IgD-negative memory B cell (primary cell): ENCODE measurements around the gene SCNN1A. TPM values are rescaled to one million over a fixed set of nuclear protein-coding genes. Genes with fewer than 3 reads are reported as not detected.
A peak's percentile ranks its signal among the peaks of the same experiment; 100 is the strongest.

Experiments
- H3K27ac Mint-ChIP-seq, 3 donors: one replicate each; pipeline ENCODE4 v1.8.0; 2020 to 2022; ENCODE audit warnings: mild to moderate bottlenecking in 3 of 3, mixed read lengths in 3 of 3, moderate library complexity in 1 of 3
- H3K27me3 Mint-ChIP-seq: one replicate; pipeline ENCODE4 v1.8.0; 2021; ENCODE audit warnings: mixed read lengths
- H3K36me3 Mint-ChIP-seq: one replicate; pipeline ENCODE4 v1.8.0; 2020; ENCODE audit warnings: mild to moderate bottlenecking, mixed read lengths
- H3K4me1 Mint-ChIP-seq, 3 donors: one replicate each; pipeline ENCODE4 v1.8.0; 2020 to 2022; ENCODE audit warnings: mixed read lengths in 3 of 3, mild to moderate bottlenecking in 1 of 3
- H3K4me3 Mint-ChIP-seq, 4 donors: one replicate each; pipeline ENCODE4 v1.8.0; 2020 to 2022; ENCODE audit warnings: mild to moderate bottlenecking in 4 of 4, mixed read lengths in 4 of 4, moderate library complexity in 3 of 4
- H3K9me3 Mint-ChIP-seq, 3 donors: one replicate each; pipeline ENCODE4 v1.8.0; 2020 to 2021; ENCODE audit warnings: mixed read lengths in 3 of 3, mild to moderate bottlenecking in 1 of 3
- polyA plus RNA-seq: library from polyadenylated mRNA; unstranded; fragments of 300-500 nt; fragmentation: Illumina TruSeq; gene quantifications from one replicate; pipeline ENCODE4 v1.2.3, GENCODE V29; 2021

SCNN1A gene
- not detected for polyA plus RNA-seq

DNA sequence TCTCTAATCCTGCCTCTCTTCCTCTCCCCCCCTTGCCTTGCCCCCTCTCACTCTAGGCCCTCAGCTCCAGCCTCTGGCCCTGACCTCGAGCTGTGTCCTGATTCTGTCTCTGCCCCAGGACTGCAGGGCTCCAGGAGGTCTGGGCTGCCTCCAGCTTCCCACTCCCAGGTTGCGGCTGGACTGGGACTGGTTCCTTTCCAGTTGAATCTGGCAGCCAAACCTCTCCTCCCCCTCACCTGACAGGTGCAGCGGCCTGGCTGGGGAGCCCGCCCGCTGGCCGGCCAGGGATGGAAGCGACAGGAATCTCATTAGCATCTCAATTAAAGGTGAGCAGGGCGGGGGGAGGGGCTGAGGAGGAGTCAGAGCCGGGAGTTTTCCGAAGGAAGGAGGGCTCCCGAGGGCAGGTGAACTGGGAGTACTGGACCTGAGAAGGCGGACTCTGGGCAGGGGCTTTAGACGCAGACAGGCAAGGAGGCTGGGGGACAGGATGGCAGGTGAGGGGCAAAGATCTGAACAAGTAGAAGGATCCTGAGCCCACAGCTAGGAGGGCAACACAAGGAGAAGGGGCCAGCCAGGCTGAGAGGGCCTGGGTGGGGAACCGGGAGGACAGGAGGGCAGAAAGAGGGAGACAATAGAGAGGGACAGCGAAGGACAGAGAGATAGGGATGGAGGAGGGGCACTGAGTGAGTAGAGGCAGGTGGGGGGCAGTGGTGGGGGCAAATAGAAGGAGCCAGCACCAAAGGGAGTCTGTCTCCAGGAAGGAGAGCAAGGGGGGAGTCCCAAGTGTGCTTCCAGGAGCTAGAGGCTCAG lies at the start of gene SCNN1A:
SCNN1A (minus strand) TSS at position 295 of the 810 bp plus-strand sequence. CDS start 780 bp downstream, outside the sequence.
- Mint-ChIP-seq H3K36me3 (peaks cover 3% of the 10 kb centered on the region), H3K27ac (no peak within 1 kb of the TSS)

DNA sequence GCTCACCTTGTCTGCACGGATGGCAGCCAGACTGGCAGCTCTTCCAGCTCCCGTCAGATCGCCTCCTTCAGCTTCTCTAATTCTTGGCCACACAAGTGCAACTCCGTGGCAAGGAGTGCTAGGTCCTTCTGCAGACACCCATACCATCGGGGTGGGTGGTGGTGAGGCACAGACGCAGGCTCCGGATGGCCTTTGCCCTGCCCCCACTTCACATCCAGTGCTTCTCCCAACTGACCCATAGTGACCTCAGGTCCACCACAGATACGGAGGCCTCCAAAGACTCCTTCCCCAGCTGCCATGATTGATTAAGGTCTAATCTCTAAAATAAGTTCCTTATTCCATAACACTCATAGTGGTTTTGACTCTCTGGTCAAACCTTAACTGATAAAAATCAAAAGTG lies 49.5 kb upstream of the SCNN1A start:
- peak overlapping the region; percentile 87 to 99 (median 97) for H3K27ac Mint-ChIP-seq
- peaks cover 26 to 39% (median 34%) of the 10 kb centered on the region in 3 donors for H3K4me1 Mint-ChIP-seq
- no peaks in the 10 kb centered on the region for H3K9me3 Mint-ChIP-seq

More for the DNA sequence above, at the start of gene SCNN1A:
- H3K4me1 Mint-ChIP-seq, result no peaks in the 10 kb centered on the region
- no peaks in the 10 kb centered on the region for H3K9me3 Mint-ChIP-seq
- H3K4me3 Mint-ChIP-seq, result no peak within 1 kb of the TSS
- peaks cover 23% of the 10 kb centered on the region for H3K27me3 Mint-ChIP-seq

DNA sequence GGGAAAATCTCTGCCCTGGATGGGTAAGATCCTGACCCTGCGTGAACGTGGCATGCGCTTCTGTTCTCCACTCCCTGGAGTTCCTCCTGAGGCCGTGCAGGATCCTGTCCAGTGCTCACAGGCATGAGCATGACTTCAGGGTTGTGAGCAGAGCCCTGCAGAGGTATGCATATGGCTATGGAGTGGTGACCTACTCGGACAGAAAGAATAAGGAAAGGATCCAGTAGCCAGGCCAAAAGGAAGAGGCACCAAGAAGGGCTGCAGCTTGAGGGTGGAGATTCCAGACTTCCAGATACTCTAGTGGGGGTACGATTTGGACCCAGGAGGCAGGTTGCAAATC lies 48.6 kb upstream of the SCNN1A start:
- H3K9me3 Mint-ChIP-seq, result no peaks in the 10 kb centered on the region
- H3K27me3 Mint-ChIP-seq, result no peaks in the 10 kb centered on the region
- peak overlapping the region; percentile 88 to 99 (median 93) for H3K27ac Mint-ChIP-seq
- peaks cover 26 to 35% (median 31%) of the 10 kb centered on the region in 3 donors for H3K4me1 Mint-ChIP-seq
- peak overlapping the region in 2 of 4 donors; percentile 62 to 63 for H3K4me3 Mint-ChIP-seq
- H3K36me3 Mint-ChIP-seq, result peaks cover 3% of the 10 kb centered on the region

More for the DNA sequence above, 49.5 kb upstream of the SCNN1A start:
- H3K36me3 Mint-ChIP-seq, result peaks cover 3% of the 10 kb centered on the region
- peak overlapping the region in 3 of 4 donors; percentile 14 to 55 (median 36) for H3K4me3 Mint-ChIP-seq
- no peaks in the 10 kb centered on the region for H3K27me3 Mint-ChIP-seq

DNA sequence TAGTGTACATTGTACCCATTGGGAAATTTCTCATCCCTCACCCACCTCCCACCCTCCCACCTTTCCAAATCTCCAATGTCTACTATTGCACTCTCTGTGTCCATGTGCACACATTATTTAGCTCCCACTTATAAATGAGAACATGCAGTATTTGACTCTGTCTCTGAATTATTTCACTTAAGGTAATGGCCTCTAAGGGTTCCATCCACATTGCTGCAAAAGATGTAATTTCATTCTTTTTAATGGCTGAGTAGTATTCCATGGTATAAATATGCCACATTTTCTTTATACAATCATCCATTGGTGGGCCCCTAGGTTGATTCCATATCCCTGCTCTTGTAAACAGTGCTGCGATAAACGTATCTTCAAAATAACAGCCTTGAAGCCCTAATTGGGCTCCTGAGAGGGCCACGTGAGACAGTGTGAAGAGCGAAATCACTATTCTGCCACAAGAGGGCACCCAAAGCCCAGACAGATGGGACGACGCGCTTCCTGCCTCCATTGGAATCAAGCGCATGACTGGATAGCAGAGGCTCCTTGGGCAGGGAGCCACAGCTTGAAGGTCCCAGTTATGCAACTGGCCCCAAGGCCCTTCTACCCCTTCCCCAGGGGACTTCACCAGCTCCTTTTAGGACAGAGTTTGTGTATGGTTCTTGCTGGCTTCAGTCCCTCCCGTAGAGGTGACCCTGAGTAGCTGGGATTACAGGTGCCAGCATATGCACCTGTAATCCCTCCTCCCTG lies 48.1 kb upstream of the SCNN1A start:
- Mint-ChIP-seq H3K27me3 (no peaks in the 10 kb centered on the region), H3K9me3 (no peaks in the 10 kb centered on the region), H3K4me1 (peaks cover 25 to 33% (median 30%) of the 10 kb centered on the region in 3 donors), H3K36me3 (peaks cover 3% of the 10 kb centered on the region), H3K27ac (peak overlapping the region; percentile 88 to 99 (median 93)), H3K4me3 (peak overlapping the region; percentile 25 to 83 (median 62))

DNA sequence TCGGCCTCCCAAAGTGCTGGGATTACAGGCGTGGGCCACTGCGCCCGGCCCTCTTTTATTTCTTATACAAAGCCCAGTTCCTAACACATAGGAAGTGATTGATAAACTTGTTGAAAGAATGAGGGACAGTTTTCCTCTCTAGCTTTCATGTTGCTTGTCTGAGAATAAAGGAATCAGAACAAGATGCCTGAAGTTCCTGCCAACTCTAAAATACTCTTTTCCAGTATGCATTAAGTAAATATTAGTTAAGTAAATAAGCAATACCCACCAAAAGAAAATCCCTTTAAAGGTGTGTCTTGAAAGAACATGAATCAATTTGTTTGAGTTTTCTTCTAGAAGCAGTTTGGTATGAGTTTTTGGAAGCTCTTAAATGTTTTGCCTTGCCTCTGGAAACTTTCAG lies 45.0 kb upstream of the SCNN1A start:
- Mint-ChIP-seq H3K27ac (no peak overlapping the region), H3K27me3 (peaks cover 4% of the 10 kb centered on the region), H3K36me3 (no peaks in the 10 kb centered on the region), H3K4me3 (no peak overlapping the region), H3K9me3 (no peaks in the 10 kb centered on the region), H3K4me1 (peaks cover 9 to 16% (median 9%) of the 10 kb centered on the region in 3 donors)

DNA sequence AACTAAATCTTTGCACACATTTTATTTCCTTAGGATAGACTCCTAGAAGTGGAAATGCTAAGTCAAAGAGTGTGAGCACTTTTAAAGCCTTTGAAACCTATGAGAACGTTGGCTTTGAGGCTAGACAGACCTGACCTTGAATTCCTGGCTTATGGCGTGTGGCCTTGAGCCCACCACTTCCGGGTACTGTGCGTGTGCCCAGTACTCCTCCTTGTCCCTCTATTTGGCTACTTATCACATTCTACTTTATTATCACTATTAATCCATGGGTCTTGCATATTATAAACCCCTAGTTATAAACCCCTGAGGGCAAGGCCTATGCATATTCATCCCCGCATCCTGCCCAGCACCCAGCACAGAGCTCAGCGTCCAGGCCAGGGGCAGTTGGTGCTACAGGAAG lies 43.4 kb upstream of the SCNN1A start:
- no peak overlapping the region for H3K27ac Mint-ChIP-seq
- H3K4me3 Mint-ChIP-seq, result no peak overlapping the region
- no peaks in the 10 kb centered on the region for H3K36me3 Mint-ChIP-seq
- peaks cover 7 to 13% (median 7%) of the 10 kb centered on the region in 3 donors for H3K4me1 Mint-ChIP-seq
- H3K9me3 Mint-ChIP-seq, result no peaks in the 10 kb centered on the region
- peaks cover 5% of the 10 kb centered on the region for H3K27me3 Mint-ChIP-seq

DNA sequence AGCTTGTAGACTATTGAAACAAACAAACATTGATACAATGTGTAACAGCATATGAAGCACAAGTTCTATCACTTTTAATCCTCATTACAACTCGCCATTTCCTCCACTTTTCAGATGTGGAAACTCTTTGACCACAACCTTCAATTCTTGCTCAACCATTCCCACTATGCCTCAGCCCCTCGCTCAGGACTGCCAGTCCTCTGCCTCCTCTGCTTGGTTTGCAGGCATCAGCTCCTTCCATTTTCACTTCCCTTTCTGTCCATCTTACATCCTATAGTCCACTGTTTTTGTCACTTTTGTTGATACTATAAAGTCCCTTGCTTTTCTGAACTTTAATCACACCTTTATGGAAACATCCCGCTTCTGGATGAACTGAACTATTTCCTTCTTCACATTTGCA lies 41.2 kb upstream of the SCNN1A start:
- H3K4me1 Mint-ChIP-seq, result peaks cover 0 to 7% (median 0%) of the 10 kb centered on the region in 3 donors
- peaks cover 5% of the 10 kb centered on the region for H3K27me3 Mint-ChIP-seq
- H3K27ac Mint-ChIP-seq, result no peak overlapping the region
- H3K9me3 Mint-ChIP-seq, result peaks cover 0 to 2% (median 0%) of the 10 kb centered on the region in 3 donors
- H3K4me3 Mint-ChIP-seq, result no peak overlapping the region
- H3K36me3 Mint-ChIP-seq, result no peaks in the 10 kb centered on the region

DNA sequence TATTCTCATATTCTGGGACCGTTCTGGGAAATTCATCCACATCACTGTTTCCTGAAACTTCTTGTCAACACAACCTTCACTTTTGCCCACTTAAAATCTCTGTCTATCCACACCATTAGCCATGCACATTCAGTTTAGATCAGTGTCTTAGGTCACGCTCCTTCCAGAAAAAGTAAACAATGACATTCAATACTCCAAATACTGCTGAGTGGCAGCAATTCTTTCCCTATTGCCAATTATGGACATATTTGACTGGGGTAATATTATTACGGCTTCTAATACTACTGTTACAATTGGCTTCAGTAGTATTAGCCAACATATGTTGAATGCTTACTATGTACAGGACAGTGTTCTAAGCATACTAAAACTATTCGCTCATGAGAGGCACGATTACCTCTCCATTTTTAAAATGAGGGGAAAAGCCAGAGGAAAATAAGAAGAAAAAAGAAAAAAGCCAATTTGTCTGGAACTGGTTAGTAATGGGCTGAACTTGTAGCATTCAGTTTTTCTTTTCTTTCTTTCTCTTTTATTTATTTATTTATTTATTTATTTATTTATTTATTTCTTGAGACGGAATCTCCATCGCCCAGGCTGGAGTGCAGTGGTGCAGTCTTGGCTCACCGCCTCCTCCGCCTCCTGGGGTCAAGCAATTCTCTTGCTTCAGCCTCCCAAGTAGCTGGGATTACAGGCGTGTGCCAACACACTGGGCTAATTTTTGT lies 32.0 kb upstream of the SCNN1A start:
- H3K27me3 Mint-ChIP-seq, result peaks cover 9% of the 10 kb centered on the region
- H3K9me3 Mint-ChIP-seq, result peaks cover 0 to 2% (median 0%) of the 10 kb centered on the region in 3 donors
- H3K36me3 Mint-ChIP-seq, result no peaks in the 10 kb centered on the region
- H3K4me1 Mint-ChIP-seq, result no peaks in the 10 kb centered on the region
- H3K27ac Mint-ChIP-seq, result no peak overlapping the region
- H3K4me3 Mint-ChIP-seq, result no peak overlapping the region

DNA sequence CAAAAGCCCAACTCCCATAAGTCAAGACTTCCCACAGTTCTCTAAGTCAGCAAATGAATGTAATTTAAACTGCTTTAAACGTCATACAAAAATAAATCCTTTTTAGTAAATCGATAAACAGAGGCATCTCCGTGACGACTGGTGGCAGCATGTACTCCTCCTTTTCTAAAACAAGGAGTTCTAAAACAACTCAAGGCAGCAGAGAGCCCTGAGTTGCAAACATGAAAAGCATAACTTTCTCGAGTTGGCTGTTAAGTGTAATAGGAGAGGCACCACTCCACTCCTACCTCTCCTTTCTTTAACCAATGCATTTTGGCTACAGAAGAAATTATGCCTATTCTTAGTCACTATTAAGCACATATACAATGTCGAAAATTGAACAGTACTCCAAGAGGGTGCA lies 30.6 kb upstream of the SCNN1A start:
- Mint-ChIP-seq H3K36me3 (no peaks in the 10 kb centered on the region), H3K27me3 (peaks cover 9% of the 10 kb centered on the region), H3K4me1 (no peaks in the 10 kb centered on the region), H3K27ac (no peak overlapping the region), H3K4me3 (no peak overlapping the region), H3K9me3 (no peaks in the 10 kb centered on the region)

DNA sequence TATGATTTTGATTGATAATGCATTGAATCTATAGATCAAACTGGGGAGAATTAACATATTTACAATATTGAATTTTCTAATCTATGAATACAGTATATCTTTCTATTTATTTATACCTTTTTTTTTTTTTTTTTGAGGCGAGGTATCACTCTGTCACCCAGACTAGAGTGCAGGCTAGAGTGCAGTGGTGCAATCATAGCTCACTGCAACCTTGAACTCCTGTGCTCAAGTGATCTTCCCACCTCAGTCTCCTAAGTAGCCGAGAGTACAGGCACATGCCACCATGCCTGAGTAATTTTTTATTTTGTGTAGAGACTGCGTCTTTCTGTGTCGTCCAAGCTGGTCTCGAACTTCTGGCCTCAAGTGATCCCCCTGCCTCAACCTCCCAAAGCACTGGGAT lies 29.0 kb upstream of the SCNN1A start:
- Mint-ChIP-seq H3K27me3 (peaks cover 9% of the 10 kb centered on the region), H3K4me1 (no peaks in the 10 kb centered on the region), H3K4me3 (no peak overlapping the region), H3K9me3 (no peaks in the 10 kb centered on the region), H3K27ac (no peak overlapping the region), H3K36me3 (no peaks in the 10 kb centered on the region)

DNA sequence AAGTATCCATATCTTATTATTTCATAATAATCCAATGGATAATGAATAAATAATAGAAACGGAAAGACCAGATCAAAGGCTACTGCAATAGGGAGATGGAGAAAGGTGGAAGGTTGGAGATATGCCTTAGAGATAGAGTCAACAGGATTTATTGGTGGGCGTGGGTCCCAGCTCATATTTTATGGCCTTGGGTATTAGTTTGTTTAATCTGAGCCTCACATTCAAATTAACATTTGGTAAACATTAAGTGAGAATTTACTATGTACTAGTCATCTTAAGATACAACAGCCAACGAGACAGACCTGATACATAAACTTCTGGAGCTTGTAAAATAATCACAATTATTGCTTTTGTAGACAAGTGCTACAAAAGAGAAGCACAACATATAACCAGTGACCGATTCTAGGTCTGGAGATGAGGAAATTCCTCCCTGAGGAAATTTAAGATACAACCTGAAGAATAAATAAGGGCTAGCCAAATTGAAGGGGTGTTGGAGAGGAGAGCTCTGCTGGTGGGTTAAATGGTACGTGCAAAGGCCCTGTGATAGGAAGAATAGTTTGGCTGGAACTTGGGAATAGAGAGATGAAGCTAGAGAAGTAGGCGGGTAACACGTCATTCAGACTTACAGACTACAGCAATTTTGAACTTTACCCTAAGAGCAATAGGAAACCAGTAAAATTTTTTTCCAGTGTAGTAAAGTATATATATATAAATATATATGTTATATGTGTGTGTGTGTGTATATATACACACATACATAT lies 24.7 kb upstream of the SCNN1A start:
- no peak overlapping the region for H3K4me3 Mint-ChIP-seq
- no peaks in the 10 kb centered on the region for H3K27me3 Mint-ChIP-seq
- no peak overlapping the region for H3K27ac Mint-ChIP-seq
- no peaks in the 10 kb centered on the region for H3K36me3 Mint-ChIP-seq
- H3K9me3 Mint-ChIP-seq, result no peaks in the 10 kb centered on the region
- no peaks in the 10 kb centered on the region for H3K4me1 Mint-ChIP-seq

DNA sequence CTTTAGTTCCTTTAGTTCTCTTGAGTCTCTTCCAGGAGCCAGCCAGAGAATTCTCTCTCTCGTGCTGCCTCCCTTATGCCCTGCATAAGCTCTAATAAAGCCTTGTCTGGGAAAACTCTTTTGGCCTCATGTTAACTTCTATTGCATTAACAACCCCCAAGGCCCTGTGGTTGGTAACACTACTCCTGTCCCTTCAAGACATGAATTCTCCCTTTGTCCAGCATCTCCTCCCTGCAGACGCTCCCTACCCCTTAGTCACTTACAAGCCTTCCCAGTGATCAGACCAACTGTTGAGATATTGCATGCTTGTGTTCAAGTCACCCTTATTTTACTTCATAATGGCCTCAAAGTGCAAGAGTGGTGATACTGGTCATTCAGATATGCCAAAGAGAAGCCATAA lies 20.7 kb upstream of the SCNN1A start:
- Mint-ChIP-seq H3K4me3 (no peak overlapping the region), H3K27me3 (no peaks in the 10 kb centered on the region), H3K9me3 (no peaks in the 10 kb centered on the region), H3K27ac (no peak overlapping the region), H3K36me3 (no peaks in the 10 kb centered on the region), H3K4me1 (no peaks in the 10 kb centered on the region)

DNA sequence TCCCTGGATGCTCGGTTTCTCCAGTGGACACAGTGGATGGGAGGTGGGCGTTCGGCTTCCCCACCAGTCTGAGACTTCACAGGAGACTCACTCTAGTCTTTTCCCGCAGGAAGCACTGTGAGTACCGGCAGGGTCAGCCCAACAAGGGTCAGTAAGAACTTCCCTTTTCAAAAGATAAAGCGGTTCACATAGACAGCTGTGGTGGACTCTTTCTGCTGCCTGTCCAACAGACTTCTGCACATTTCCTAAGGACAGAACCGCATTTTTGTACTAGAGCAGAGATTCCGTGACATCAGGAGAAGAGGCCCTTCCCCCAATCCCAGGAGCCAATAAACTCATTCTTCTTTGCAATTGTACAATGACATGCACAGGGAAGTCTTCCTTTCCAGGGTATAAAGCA lies 19.0 kb upstream of the SCNN1A start:
- Mint-ChIP-seq H3K4me3 (no peak overlapping the region), H3K4me1 (no peaks in the 10 kb centered on the region), H3K27me3 (no peaks in the 10 kb centered on the region), H3K27ac (no peak overlapping the region), H3K9me3 (no peaks in the 10 kb centered on the region), H3K36me3 (no peaks in the 10 kb centered on the region)

DNA sequence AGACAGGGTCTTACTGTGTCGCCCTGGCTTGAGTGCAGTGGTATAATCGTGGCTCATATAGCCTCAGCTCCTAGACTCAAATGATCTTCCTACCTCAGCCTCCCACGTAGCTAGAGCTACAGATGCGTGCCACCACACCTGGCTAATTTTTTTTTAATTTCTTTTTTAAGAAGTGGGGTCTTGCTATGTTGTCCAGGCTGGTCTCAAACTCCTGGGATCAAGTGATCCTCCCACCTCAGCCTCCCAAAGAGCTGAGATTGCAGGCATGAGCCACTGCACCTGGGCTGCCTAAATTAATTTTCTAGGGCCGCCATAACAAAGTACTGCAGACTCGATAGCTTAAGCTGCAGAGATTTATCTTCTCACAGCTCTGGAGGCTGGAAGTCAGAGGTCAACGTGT lies 17.7 kb upstream of the SCNN1A start:
- no peak overlapping the region for H3K4me3 Mint-ChIP-seq
- H3K36me3 Mint-ChIP-seq, result no peaks in the 10 kb centered on the region
- H3K9me3 Mint-ChIP-seq, result no peaks in the 10 kb centered on the region
- no peaks in the 10 kb centered on the region for H3K4me1 Mint-ChIP-seq
- H3K27me3 Mint-ChIP-seq, result peaks cover 9% of the 10 kb centered on the region
- no peak overlapping the region for H3K27ac Mint-ChIP-seq
